HL-60/S4 treated with retinoic acid at 250 ng/mL for 4 days and 3 days (cell line): ENCODE measurements around the gene ARHGEF6.

Experiments
- in situ Hi-C: fragments of 300-500 bp; cut with MboI; formaldehyde crosslinking; loops from 2 replicates; pipeline ENCODE4 v1.7.0; 2022; ENCODE audit warnings: low sequenced_read_pairs

Gene ARHGEF6

GRCh38 chrX:136747003-136747986 lies 33.4 kb downstream of the ARHGEF6 start:
- in situ Hi-C loops = no loop called here

GRCh38 chrX:136745215-136746173 lies 35.2 kb downstream of the ARHGEF6 start:
- in situ Hi-C loops = no loop called here

GRCh38 chrX:136742721-136743379 lies 37.9 kb downstream of the ARHGEF6 start:
- in situ Hi-C loops = no loop called here

GRCh38 chrX:136738049-136738729 lies 42.5 kb downstream of the ARHGEF6 start:
- in situ Hi-C loops = no loop called here

GRCh38 chrX:136736690-136737089 lies 44.0 kb downstream of the ARHGEF6 start:
- in situ Hi-C loops = no loop called here

GRCh38 chrX:136735601-136736000 lies 45.1 kb downstream of the ARHGEF6 start:
- in situ Hi-C loops = no loop called here

- in situ Hi-C loops = no loop called here
Measured at GRCh38 chrX:136733613-136734012, 47.1 kb downstream of the ARHGEF6 start.

- in situ Hi-C loops = no loop called here
Measured at GRCh38 chrX:136731798-136732197, 48.9 kb downstream of the ARHGEF6 start.

DNA sequence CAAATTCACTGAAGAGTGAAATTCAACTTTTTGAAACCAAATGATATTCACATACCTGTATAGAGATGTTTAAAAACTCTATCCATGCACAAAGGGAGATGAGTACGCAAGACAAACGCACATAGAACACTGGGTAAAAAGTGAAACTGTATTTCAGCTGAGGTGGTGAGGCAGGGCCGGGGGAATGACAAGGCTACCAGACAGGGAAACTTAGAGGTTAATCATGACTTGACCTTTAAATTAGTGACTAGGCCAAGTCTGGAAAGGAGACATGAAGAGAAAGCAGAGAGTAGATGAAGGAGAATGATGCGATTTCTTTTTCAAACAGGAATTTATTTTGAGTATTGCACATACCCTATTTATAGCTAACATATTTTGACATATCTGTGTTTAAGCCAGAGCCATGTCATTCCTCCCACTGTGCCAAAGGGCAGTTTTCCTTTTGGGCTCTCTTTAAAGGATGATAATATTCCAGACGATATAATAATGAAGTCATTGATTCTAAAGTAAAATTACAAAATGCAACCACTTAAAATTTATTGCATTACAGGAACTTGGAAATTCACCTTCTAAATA lies 49.4 kb downstream of the ARHGEF6 start:
- in situ Hi-C loops = no loop called here

GRCh38 chrX:136728393-136728792 lies 52.3 kb downstream of the ARHGEF6 start:
- in situ Hi-C loops = no loop called here

- in situ Hi-C loops = no loop called here
Measured at GRCh38 chrX:136725441-136726104, 55.2 kb downstream of the ARHGEF6 start.

- in situ Hi-C loops = no loop called here
Measured at GRCh38 chrX:136718091-136718490, 62.6 kb downstream of the ARHGEF6 start.

GRCh38 chrX:136714626-136715599 lies 65.8 kb downstream of the ARHGEF6 start:
- in situ Hi-C loops = no loop called here

- in situ Hi-C loops = no loop called here
Measured at GRCh38 chrX:136712650-136713310, 68.0 kb downstream of the ARHGEF6 start.

DNA sequence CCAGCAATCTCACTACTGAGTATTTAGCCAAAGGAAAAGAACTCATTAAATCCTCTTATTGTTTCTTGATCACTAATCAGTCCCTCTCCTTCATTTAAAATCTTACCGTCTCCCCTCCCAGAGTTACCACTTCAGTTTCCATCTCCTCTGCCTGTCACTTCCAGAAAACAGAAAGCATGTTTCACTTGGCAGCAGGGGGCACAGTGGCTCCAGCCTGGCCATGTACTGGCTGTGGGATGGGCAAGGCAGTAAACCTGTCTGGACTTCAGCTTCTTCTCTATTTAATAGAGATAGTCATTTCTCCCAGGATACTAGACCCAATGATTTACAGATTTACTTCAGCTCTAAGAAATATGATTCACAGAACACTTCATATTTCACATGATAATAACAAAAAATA lies 69.6 kb downstream of the ARHGEF6 start:
- in situ Hi-C loops = no loop called here

- in situ Hi-C loops = no loop called here
Measured at GRCh38 chrX:136710325-136710951, 70.3 kb downstream of the ARHGEF6 start.

DNA sequence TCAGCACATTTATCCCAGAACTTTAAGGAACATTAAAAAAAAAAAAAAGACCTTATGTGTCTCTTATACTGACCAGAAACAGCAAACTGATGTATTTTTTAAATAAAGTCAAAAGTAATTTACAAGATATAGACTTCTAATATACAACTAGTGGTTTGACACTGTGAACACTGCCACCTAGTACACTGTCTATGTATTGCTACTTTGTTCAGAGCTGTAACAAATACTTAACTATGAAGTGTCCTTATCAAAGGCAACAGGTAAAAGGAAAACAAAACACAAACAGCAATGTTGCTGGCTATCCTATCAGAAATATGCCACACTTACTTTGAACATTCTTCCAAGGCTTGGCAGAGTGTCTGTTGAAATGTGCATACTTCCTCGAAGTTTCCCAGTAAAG lies 72.4 kb downstream of the ARHGEF6 start:
- in situ Hi-C loops = no loop called here
